Activated CD8-positive, alpha-beta memory T cell treated with anti-CD3 and anti-CD28 coated beads, Interleukin-2, amount 50 U/mL, for 1 hour (primary cell): ENCODE measurements around the gene ASB5.

Experiments used
- DNase-seq: peaks from one replicate; pipeline ENCODE4 v3.0.0-alpha.2; 2020; ENCODE audit errors: extremely low read depth

ASB5 gene

GRCh38 chr4:176277162-176277904 is 8.3 kb upstream of the ASB5 start:
- no peak for DNase-seq

- no peak for DNase-seq
Measured at GRCh38 chr4:176276710-176277109, 7.7 kb upstream of the ASB5 start.

- no peak for DNase-seq
Measured at GRCh38 chr4:176274441-176274840, 5.4 kb upstream of the ASB5 start.

DNA sequence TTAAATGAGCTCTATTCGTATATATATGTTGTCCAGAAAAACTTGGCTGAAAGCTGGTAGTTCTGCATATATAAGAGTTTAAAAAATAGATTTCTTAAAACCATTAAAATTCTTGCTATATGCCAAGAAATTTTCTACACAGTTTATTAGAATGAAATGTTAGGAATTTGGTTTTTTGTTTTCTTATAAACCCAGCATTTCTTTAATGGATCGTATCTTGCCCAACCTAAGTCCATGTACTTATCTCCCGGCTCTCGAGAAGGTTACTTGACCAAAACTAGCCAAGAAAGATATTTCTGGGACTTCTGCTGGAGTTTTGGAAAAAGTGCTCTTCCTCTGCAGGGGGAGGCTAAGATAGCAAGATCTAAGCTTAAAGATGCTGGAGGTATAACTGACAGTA is 4.7 kb upstream of the ASB5 start:
- DNase-seq = no peak

DNA sequence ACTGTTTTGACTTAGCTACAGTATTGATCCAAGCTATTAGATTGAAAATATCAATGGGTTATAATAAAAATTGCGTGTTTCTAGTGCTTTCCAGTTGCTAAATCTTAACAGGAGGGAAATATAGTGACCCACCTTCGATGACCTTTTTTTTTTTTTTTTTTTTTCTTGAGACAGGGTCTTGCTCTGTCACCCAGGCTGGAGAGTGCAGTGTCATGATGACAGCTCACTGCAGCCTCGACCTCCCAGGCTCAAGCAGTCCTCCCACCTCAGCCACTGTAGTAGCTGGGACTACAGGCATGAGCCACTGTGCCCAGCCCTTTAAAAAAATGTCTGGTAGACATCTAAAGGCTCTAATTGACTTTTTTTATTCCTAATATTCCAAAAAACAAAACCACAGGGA is 3.8 kb upstream of the ASB5 start:
- no peak for DNase-seq

- DNase-seq = no peak
Measured at GRCh38 chr4:176271749-176272148, 2.7 kb upstream of the ASB5 start.

GRCh38 chr4:176270669-176271068 is 1.6 kb upstream of the ASB5 start:
- DNase-seq = no peak

GRCh38 chr4:176266026-176266425 is 3.0 kb downstream of the ASB5 start:
- DNase-seq = no peak

GRCh38 chr4:176262243-176262642 is 6.8 kb downstream of the ASB5 start:
- DNase-seq = no peak

DNA sequence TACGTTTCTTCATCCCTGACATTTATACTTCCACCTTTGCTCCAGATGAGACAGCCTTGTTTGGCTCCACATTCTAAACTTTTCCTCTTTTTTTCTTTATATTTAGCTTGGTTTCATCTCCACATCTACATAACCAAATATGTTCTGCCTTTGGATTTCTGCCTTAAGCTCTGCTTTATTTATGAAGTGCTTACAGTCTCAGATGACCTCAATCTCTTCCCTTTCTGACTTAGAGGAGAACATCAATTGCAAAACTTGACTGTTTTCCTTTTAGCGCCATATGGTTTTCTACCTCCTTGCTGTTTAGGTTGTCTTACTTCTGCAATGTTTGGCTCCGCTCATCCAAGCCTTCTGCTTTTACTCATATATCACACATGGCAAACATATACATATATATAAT is 7.5 kb downstream of the ASB5 start:
- DNase-seq = no peak

- no peak for DNase-seq
Measured at GRCh38 chr4:176261018-176261417, 8.0 kb downstream of the ASB5 start.

DNA sequence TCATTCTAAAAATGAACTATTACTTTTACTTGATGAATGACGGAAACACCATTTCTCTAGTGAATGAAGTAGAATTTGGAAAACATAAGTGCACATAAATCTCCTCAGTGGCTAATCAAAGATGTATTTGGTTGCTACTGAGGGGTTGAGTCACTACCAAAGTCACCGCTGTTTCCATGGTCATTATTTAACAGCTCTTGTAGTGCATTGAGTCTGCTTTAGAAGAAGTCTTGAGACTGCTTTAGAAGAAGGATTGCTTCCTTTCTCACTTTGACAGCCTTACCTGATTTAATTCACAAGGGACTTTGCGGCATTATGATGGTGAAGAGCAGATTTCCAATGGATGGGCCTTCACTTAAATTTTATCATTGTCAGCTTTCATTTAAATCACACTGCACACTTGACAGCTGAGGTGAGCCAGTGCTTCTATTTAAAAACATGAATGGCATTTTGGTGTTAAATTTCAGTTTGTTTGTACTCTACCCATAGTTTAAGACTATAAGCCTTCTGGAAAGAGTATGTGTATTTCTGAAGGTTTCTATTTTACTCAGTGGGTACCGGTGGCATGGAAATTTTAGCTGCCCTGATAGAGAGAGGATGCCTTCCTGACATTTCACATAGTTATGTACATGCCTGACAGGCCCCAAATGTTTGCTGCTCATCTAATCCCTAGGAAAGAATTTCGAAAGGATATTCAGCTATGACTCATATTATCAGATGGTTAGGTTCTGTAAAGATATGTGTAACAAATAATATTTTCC is 9.5 kb downstream of the ASB5 start:
- DNase-seq = no peak

DNA sequence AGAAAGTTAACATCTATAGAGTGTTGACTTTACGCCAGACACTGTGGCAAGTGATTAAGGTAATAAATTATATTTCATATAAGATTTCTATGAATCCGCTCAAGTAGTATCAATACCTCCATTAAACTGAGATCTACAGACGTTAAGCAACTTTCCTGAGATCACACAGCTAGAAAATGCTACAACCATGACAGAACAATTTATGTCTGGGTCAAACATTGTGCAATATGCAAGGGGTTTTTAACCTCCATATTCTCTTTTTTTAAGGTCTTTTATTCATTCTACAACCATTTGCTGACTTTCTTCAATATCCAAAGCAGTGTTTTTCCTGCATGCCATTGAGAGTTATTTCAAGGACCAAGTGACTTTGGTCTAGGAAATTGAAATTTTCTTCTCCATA is 10.9 kb downstream of the ASB5 start:
- no peak for DNase-seq

GRCh38 chr4:176256921-176257320 is 12.1 kb downstream of the ASB5 start:
- DNase-seq = no peak

DNA sequence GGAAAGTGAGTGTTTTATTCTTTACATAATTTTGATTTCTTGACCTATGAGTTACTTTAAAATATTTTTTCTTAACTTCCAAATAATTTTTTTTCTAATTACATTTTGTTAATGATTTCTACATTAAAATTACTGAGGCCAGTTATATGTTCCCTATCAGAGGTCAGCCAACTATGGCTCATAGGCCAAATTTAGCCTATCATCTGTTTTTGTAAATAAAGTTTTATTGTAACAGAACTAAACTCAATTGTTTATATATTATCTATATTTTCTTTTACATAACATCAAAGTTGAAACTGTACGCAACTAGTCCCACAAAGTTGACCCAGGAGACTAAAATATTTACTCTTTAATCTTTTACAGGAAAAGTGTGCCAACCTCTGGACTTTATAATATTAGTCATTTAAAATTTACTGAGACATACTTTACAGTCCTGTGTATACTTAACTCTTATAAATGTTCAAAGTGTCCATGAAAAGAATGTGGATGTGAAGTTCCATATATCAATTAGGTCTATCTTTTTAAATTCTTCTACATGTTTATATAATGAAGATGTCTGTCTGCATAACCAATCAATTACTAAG is 26.2 kb downstream of the ASB5 start:
- no peak for DNase-seq

- no peak for DNase-seq
Measured at GRCh38 chr4:176241703-176242102, 27.3 kb downstream of the ASB5 start.

DNA sequence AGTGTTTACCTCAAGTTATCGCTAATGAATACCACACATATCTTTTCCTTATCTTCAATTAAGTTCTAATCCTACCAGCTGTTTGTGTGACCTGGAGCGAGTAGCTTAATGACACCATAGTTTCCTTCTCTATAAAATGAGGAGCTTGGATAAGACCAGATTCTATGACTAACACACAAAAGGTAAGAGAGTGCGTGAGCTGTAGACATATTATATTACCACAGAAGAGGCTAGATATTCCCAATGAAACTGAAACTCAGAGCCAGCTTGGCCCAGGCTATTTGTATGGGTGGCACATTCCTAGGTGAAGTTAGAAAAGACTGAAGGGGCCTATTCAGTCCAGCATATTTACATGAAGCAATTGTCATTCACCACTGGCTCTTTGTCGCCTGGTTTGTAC is 30.2 kb downstream of the ASB5 start:
- no peak for DNase-seq

GRCh38 chr4:176238157-176238610 is 30.8 kb downstream of the ASB5 start:
- no peak for DNase-seq

DNA sequence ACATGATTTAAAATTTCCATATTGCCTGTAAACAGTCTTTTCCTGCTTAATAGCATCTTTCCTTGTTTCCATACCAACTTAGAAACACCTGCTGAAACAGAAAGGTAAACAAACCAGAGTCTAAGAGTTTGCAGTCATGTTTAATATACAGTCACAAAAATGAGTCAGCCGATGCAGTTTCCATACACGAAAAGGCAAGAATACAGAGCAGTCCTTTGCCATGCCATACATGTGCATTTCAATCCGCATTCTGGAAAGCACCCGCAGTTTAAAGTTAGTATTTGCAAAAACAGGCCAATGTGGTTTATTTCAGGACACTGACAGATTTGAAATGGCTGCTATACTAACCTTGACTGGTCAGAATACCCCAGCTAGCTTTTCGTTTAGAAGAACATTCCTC is 32.1 kb downstream of the ASB5 start:
- DNase-seq = no peak

DNA sequence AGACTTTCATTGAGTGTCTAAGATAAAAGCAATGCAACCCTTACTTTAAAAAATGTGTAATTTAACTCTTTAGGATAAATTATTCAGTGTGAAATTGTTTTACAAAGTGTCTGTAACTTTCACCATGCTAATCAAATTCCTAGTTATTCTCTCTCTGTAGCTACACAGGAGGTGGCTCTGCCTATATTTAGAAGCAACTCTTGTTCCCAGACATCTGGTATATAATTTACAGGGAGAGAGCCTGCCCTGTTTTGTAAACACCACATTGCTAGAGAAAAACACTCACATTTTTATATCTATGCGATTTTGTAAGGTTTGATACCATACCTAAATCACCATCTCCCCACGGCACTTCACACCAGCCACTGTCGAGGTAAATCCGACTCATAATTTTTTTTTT is 38.2 kb downstream of the ASB5 start:
- no peak for DNase-seq

DNA sequence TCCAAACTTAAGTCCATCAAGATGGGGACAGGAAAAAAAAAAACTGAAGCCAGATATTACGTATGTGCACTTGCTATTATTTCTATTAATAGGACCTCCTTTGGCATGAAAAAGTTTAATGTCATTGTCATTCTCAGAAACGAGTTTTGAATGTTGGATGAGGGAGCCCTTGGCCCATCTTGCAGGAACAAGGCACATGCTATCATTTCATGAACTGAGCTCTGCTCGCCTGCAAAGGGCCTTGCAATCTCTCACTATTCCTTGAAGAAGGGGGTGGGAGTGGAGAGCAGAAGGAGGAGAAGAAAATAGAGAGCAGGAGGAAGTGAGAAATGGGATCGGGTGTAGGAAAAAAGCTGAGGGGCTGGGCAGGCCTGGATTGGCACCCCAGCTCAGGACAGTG is 39.4 kb downstream of the ASB5 start:
- no peak for DNase-seq

GRCh38 chr4:176226736-176227135 is 42.3 kb downstream of the ASB5 start:
- DNase-seq = no peak

GRCh38 chr4:176223561-176223960 is 45.5 kb downstream of the ASB5 start:
- no peak for DNase-seq
